Natural killer cell (primary cell): Measurements from ENCODE around the gene RGS1. TPM values are rescaled to one million over a fixed set of nuclear protein-coding genes. Genes with fewer than 3 reads are reported as not detected.

Source experiments
- ATAC-seq, 3 donors: fragments of 150-1000 bp in 2 of 3; fragments of 200-7000 bp in 1 of 3; cut with Tn5 transposase; 1 replicate in 1 of 3; 2 replicates in 2 of 3; pipeline ENCODE4 v1.10.0; 2021; ENCODE audit warnings: mild to moderate bottlenecking in 2 of 3, moderate library complexity in 2 of 3
- DNase-seq, 2 donors: peaks; one replicate each; pipeline versions ENCODE4 v3.0.0 to v3.0.0-alpha.2; 2013 to 2021; ENCODE audit warnings: mixed read lengths in 1 of 2
- H3K27ac ChIP-seq: one replicate; pipeline ENCODE4 v1.5.1; 2013; ENCODE audit warnings: mild to moderate bottlenecking, low read length
- H3K27me3 ChIP-seq: one replicate; pipeline ENCODE4 v1.6.1; 2013; ENCODE audit warnings: low read length; ENCODE audit not compliant: control insufficient read depth, insufficient read depth
- H3K36me3 ChIP-seq: one replicate; pipeline ENCODE4 v1.6.1; 2013; ENCODE audit warnings: low read length; ENCODE audit not compliant: control insufficient read depth, insufficient read depth
- H3K4me1 ChIP-seq: one replicate; pipeline ENCODE4 v1.6.1; 2013; ENCODE audit warnings: low read length; ENCODE audit not compliant: control insufficient read depth, insufficient read depth
- H3K4me3 ChIP-seq: one replicate; pipeline ENCODE4 v1.5.1; 2013; ENCODE audit warnings: low read length
- H3K9me3 ChIP-seq: one replicate; pipeline ENCODE4 v1.6.1; 2013; ENCODE audit warnings: low read length; ENCODE audit not compliant: control insufficient read depth, insufficient read depth
- H3K27ac Mint-ChIP-seq, 2 donors: one replicate each; pipeline ENCODE4 v1.8.0; 2022; ENCODE audit warnings: mild to moderate bottlenecking in 2 of 2, mixed read lengths in 2 of 2, moderate library complexity in 1 of 2
- H3K27me3 Mint-ChIP-seq, 2 donors: one replicate each; pipeline ENCODE4 v1.8.0; 2022; ENCODE audit warnings: low read depth in 2 of 2, mixed read lengths in 2 of 2
- H3K36me3 Mint-ChIP-seq: one replicate; pipeline ENCODE4 v1.8.0; 2022; ENCODE audit warnings: mixed read lengths
- H3K4me1 Mint-ChIP-seq, 2 donors: one replicate each; pipeline ENCODE4 v1.8.0; 2022; ENCODE audit warnings: mixed read lengths in 2 of 2
- H3K4me3 Mint-ChIP-seq: one replicate; pipeline ENCODE4 v1.8.0; 2022; ENCODE audit warnings: mild to moderate bottlenecking, moderate library complexity, mixed read lengths
- H3K9me3 Mint-ChIP-seq, 2 donors: one replicate each; pipeline ENCODE4 v1.8.0; 2022; ENCODE audit warnings: mixed read lengths in 2 of 2
- CTCF ChIP-seq: fragments of 200-600 bp; IDR thresholded peaks from one replicate; pipeline ENCODE4 v1.8.0; 2022; ENCODE audit warnings: antibody characterized with exemption
- WGBS: methylation state at CpG from one replicate; pipeline ENCODE4 v1.1.7; 2013; ENCODE audit warnings: missing lambda C conversion rate; ENCODE audit not compliant: insufficient coverage; 5-methylcytosine and 5-hydroxymethylcytosine counted together
- intact Hi-C: fragments of 100-400 bp; cut with micrococcal nuclease; formaldehyde crosslinking; loops from one replicate; pipeline ENCODE4 v1.14.2; 2022
- total RNA-seq, 4 donors: library from RNA; stranded (reverse); fragments of 120-200 nt in 1 of 4; gene quantifications; one replicate each; pipeline versions ENCODE4 v1.2.3 to v1.2.4, GENCODE V29; 2013 to 2022

Gene RGS1
- total RNA-seq, 3 donors from 2014 or later (not counting 1 experiment from before 2014, with no cell fraction given) = 306 to 365 (median 343) TPM

DNA sequence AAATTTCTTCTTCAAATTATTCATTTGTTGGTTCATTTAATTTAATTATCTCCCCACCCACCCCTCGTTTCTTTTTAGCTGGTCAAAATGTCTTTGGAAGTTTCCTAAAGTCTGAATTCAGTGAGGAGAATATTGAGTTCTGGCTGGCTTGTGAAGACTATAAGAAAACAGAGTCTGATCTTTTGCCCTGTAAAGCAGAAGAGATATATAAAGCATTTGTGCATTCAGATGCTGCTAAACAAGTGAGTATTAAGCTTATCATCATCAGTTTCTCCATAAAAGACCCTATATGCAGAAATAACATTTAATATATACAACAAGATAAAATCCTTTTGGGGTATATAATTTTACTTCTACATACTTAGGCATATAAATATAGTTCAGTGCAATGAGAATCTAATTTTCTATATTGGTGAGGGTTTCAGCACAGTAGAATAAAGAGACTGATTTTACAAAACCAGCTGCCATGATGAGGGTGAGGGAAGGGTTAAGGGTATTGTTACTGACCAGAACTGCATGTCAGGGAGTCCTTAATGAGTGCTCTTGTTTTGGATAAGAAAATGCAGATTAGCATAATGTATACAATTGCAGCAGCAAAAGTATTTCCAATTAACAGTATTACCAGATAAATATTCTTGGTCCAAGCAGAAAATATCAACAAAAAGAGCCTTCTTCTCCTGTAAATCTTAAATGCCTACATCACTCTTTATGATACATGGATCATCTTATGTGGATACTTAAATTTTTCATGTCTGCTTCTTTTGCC lies 2.8 kb downstream of the RGS1 start:
- Histone ChIP-seq H3K4me1 (peaks cover 3% of the 10 kb centered on the region), H3K4me3 (no peak overlapping the region), H3K36me3 (no peaks in the 10 kb centered on the region), H3K27me3 (no peaks in the 10 kb centered on the region), H3K27ac (no peak overlapping the region), H3K9me3 (no peaks in the 10 kb centered on the region)
- Mint-ChIP-seq H3K9me3 (no peaks in the 10 kb centered on the region), H3K36me3 (no peaks in the 10 kb centered on the region), H3K27me3 (no peaks in the 10 kb centered on the region), H3K27ac (peak overlapping the region; percentile 58 to 91), H3K4me1 (peaks cover 17 to 31% of the 10 kb centered on the region in 2 donors), H3K4me3 (peak overlapping the region; percentile 67)
- TF ChIP-seq CTCF = no peak
- ATAC-seq = no peak
- no CpG with 5 or more reads among the region's 1 CpG for WGBS
- intact Hi-C loops = no loop called here
- no peak for DNase-seq

DNA sequence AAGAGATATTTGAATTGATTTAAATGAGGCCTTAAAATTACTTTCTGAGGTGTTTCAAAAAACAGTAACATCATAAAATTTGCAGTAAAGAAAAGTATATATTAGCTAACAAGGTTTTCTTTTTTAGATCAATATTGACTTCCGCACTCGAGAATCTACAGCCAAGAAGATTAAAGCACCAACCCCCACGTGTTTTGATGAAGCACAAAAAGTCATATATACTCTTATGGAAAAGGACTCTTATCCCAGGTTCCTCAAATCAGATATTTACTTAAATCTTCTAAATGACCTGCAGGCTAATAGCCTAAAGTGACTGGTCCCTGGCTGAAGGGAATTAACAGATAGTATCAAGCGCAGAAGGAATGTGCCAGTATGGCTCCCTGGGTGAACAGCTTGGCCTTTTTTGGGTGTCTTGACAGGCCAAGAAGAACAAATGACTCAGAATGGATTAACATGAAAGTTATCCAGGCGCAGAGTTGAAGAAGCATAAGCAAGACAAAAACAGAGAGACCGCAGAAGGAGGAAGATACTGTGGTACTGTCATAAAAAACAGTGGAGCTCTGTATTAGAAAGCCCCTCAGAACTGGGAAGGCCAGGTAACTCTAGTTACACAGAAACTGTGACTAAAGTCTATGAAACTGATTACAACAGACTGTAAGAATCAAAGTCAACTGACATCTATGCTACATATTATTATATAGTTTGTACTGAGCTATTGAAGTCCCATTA lies 3.6 kb downstream of the RGS1 start:
- peaks cover 3% of the 10 kb centered on the region for H3K4me1 ChIP-seq
- H3K27me3 ChIP-seq = no peaks in the 10 kb centered on the region
- H3K9me3 ChIP-seq = no peaks in the 10 kb centered on the region
- ATAC-seq = no peak
- WGBS = 90% methylated on average over 6 of the region's 6 CpGs
- Mint-ChIP-seq H3K27me3 (peaks cover 0 to 3% of the 10 kb centered on the region in 2 donors), H3K27ac (peak overlapping the region in 1 of 2 donors; percentile 17), H3K4me1 (peaks cover 11 to 23% of the 10 kb centered on the region in 2 donors), H3K4me3 (no peak overlapping the region), H3K36me3 (no peaks in the 10 kb centered on the region), H3K9me3 (no peaks in the 10 kb centered on the region)
- intact Hi-C loops = no loop called here
- no peaks in the 10 kb centered on the region for H3K36me3 ChIP-seq
- no peak overlapping the region for H3K27ac ChIP-seq
- TF ChIP-seq CTCF = no peak
- H3K4me3 ChIP-seq = no peak overlapping the region
- DNase-seq = peak in 1 of 2 donors; percentile 47

DNA sequence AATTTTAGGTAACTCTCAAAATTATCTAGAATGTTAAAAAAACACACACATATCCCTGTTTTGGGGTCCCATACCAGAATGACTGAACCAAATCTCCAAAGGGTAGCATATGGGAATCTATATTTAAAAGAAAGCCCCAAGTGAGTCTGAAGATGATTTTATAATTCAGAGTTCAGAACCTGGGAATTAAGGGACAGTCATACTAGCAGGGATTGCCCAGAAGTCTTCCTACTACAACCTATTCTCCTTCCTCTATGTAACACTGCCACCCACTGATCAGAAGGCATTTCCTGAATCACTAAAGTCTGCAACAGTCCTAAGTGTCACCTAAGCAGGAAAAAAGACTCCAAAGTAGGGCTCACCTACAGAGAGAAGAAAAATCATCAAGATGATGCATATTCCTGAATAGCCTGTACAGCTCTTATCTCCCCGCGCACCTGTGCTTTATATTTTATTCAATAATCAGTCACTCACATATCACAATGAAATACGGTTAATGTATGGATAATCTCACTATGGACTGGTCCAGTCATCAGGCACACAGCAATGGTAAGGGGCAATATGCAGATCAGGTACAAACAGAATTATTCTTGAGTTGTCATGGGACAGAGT lies 4.9 kb downstream of the RGS1 start:
- peak in 2 of 3 donors; percentile 29 to 49 for ATAC-seq
- peak; percentile 32 for TF ChIP-seq CTCF
- intact Hi-C loops = no loop called here
- no peak overlapping the region for H3K4me3 ChIP-seq
- Mint-ChIP-seq H3K27ac (no peak overlapping the region), H3K9me3 (no peaks in the 10 kb centered on the region), H3K27me3 (peaks cover 0 to 9% of the 10 kb centered on the region in 2 donors), H3K4me1 (peaks cover 8 to 20% of the 10 kb centered on the region in 2 donors), H3K36me3 (no peaks in the 10 kb centered on the region), H3K4me3 (no peak overlapping the region)
- H3K27me3 ChIP-seq = no peaks in the 10 kb centered on the region
- no peak overlapping the region for H3K27ac ChIP-seq
- peak in 1 of 2 donors; percentile 71 for DNase-seq
- H3K4me1 ChIP-seq = peaks cover 3% of the 10 kb centered on the region
- no peaks in the 10 kb centered on the region for H3K36me3 ChIP-seq
- 96% methylated on average over 3 of the region's 3 CpGs for WGBS
- H3K9me3 ChIP-seq = no peaks in the 10 kb centered on the region
